Non-pigmented ciliary epithelial cell (primary cell): Measurements from ENCODE around the gene VWA2.

ENCODE experiments used
- DNase-seq: peaks from one replicate; pipeline ENCODE4 v3.0.0-alpha.2; 2010; ENCODE audit warnings: low read depth

The VWA2 gene

DNA sequence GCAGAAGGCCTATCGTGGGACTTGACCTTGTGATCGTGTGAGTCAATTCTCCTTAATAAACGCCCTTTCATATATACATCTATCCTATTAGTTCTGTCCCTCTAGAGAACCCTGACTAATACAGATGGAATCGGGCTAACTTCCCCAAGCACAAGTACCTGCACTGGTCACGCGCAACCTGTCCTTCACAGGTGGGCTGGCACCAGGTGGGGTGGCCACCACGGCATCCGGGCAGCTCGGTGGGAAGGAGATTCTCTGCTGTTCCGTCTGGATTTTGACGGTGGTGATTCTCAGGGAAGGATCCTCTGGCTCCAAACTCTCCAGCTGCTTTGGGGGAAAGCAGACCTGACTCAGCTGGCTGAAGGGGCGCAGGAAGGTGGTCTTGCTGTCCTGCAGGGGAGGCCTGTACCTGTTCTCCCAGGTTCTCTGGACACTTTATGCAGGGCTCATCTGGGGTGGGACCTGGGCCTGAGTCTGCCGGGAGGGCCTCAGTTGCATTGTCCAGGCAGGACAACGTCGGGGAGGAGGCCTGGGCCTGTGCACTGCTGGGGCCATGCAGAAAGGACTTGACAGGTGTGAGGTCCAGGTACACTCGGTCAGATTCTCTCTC lies 61.1 kb downstream of the VWA2 start:
- no peak for DNase-seq

DNA sequence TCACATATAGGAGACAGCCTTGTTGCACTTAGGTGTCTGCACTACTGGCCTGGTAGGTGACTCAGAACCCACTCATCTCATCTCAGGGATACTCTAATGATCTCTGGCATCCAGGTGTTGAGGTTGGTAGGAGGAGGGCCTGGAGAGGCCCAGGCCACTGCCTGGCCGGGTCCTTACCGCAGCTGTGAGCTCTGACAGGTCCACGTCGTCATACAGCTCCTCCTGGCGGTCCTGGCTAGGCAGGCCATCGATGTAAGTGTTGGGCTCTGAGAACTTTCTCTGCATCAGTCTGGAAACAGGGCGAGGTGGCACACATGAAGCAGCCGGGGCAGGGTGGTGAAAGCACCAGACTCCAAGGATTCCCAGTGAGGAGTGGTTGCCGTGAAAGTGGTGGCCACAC lies 62.1 kb downstream of the VWA2 start:
- DNase-seq, result no peak

DNA sequence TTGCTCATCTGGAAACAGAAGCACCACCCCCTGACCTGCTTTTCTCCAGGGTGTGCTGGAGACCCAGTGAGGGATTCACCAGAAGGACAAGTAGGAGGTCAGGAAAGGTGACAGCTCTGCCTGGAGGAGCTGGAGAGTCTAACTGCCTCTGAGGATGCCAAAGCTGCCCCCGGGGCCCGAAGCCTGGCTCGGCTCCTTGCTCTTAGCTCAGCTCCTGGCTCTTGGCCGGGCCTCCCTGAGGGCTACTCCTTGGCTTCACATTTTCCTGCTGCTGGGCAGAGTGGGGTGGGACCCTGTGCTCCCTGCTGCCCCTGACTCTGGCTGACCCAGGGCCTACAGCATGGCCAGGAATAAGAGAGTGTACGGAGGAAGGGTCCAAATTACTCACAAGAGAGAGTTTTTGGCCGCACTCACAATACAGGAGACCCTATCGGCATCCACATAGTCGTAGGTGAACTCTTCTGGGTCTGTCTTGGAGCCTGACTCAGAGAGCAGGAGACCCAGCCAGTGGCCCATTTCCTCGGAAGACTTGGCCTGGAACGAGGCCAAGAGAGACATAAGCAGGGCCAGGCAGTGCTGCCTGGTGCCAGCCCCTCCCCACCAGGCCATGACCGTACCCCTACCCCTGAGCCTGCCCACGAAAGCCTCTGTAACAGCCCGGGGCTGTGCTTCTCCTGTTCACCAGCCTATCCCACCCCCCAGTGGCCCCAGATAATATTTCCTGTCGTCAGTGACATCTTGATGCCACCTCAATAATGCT lies 63.1 kb downstream of the VWA2 start:
- no peak for DNase-seq

DNA sequence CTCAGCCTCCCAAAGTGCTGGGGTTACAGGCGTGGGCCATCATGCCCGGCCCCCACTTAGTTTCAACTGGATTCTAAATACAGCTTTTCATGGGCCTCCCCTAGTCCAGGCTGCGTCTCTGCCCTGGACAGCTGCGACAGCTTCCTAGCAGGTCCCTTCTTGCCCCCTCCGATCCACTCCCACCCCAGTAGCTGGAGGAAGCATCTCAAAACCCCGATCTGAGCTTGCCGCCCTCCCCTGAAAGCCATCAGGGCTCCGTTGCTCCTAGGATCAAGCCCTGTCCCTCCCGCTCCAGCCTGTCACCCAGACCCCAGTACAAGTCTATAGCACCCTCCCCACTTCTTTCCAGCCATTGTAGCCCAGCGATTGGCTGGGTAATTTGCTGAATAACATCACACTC lies 64.5 kb downstream of the VWA2 start:
- no peak for DNase-seq

DNA sequence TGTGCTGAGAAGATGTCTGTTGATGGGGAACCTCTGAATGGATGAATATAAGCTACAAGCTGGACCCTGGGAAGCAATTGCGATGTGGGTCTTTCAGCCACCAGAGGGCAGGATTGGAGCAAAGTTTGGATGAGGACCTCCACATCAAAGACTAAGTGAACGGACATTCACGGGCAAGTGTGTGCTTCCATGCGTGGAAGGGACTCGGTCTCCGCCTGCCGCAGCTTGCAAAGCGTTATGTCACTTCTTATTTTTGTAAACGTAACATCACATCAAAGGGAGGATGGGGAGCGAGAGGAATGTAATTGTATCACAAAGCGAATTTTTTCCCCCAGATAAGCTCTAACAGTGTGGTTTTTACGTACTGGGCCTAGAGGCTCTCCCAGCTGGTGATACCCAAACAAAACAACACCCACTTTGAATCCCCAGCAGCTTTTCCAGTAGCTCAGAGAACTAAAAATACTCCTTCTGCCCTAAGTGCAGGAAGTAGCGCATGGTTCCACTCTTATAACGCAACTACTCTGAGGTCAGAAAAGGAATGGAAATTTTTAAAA lies 65.0 kb downstream of the VWA2 start:
- peak; percentile 89 for DNase-seq

DNA sequence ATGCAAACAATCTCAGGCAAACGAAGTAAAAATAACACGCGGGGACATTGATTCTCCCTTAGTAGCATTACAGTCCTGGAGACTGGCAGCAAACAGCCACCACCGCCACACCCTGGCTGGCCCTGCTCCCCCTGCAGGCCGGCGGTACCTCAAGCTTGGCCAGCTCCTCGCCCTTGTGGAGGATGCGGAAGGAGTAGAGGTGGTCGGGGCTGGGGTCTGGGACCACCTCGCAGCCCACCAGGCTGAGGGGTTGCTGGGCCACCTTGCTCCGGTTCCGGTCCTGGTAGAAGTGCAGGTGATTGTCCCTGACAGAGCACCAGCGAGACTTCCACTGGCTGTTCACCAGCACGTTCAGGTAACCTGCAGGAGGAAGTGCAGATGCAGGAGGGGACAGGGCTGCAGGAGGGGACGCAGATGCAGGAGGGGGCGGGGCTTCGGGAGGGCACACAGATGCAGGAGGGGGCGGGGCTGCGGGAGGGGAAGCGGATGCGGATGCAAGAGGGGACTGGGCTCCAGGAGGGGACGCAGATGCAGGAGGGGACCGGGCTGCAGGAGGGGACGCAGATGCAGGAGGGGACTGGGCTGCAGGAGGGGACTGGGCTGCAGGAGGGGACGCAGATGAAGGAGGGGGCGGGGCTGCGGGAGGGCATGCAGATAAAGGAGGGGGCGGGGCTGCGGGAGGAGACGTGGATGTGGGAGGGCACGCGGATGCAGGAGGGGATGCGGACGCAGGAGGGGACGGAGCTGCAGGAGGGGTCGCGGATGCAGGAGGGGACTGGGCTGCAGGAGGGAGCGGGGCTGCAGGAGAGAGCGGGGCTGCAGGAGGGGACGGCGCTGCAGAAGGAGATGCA lies 65.7 kb downstream of the VWA2 start:
- DNase-seq, result no peak

DNA sequence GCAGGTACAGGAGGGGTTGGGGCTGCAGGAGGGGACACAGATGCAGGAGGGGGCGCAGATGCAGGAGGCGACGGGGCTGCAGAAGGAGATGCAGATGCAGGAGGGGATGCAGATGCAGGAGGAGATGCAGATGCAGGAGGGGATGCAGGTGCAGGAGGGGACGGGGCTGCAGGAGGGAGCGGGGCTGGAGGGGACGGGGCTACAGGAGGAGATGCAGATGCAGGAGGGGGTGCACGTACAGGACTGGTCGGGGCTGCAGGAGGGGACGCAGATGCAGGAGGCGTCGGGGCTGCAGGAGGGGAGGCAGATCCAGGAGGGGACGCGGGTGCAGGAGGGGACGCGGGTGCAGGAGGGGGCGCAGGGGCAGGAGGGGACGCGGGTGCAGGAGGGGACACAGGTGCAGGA lies 66.5 kb downstream of the VWA2 start:
- DNase-seq, result no peak

DNA sequence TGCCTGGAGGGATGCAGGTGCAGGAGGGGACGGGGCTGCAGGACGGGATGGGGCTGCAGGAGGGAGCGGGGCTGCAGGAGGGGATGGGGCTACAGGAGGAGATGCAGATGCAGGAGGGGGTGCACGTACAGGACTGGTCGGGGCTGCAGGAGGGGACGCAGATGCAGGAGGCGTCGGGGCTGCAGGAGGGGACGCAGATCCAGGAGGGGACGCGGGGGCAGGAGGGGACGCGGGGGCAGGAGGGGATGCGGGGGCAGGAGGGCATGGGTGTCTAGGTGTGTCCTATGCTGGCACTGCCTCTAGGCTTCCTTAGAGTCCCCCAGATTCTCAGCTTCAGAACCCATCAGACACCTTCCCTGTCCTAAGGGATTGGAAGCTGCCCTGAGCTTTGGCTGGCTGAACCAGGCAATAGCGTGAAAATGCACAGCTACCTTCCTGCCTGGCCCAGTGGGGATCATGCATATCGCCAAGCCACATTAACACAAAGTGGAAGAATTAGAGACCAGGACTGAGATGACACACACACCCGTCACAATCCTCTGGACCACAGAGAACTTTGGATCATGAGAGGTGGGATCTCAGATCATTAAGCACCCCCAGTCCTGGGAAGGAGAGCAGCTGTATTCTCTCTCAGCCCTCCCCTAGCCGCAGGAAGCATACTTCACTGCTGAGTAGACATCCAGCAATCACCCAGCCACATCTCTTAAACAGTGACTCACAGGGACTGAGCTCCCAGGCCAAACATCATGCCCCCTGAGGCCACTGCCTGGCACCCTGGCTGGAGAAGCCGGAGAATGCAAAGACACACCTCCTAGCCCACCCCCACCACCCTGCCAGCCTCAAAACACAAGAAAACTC lies 67.3 kb downstream of the VWA2 start:
- peak; percentile 86 for DNase-seq

DNA sequence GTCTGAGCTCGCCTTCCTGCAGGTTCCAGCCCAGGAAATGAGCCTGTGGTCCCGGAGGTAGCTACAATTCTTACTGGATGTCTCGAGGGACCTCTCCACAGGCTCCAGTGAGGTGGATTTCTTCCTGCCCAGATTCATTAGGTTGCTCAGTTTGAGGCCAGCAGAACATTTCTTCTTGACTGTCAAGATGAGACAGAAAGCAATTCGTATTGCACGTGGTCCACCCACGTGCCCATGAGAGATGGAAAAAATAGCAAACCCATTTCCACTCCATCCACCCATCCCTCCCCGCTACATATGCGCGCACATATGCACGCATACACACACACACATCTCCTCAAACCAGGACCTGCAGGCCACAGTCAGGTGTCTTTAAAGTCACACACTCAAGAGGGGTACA lies 68.7 kb downstream of the VWA2 start:
- DNase-seq, result no peak

DNA sequence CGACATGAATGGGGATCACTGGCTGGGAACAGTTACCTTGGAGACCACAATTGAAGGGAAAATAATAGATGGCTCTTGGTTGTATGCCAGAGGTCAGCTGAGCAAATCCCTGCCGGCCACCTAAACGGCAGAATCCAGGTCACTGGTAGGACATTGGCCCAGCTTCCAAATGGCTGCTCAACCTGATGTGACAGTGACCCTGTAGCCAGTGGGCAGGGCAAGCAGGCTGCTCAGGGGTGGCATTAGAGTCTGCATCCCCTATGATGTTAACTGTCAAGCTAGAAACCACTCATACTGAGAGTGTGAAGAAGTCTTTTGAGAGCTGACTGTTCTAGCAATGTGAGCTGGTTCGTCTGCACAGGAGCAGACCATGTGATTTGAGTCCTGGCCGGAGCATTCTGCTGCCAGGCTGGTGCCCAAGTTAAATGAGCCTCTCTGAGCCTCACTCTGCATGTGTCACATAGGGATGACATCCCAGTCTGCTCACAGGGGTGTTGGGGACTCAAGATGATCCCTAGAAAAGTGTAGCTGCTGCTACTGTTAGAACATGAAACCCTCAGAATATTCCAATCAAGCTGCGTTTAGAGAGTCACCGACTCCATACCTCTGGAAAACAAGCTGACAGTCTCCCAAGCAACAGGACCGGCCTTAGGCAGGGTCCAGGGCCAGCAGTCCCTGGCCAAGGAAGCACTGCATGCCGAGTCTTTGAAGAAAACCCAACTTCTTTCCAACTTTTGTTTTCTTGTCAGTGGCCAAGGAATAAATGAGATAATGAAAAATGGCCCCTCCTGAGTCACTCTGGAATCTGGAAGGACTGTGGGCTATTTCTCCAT lies 69.7 kb downstream of the VWA2 start:
- no peak for DNase-seq

DNA sequence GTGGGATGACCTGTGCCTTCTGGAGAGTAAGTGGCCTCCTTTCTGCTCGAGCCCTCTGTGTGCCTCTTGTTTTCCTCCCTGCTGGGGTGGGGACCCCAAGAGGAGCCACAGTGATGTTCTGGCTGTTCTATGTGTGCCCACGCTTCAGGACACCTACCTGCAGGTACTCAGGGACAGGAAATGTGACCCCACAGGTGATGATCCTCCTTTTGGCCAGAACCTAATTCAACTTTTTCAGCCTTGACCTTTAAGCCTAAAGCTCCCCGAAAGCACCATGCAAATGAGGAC lies 70.3 kb downstream of the VWA2 start:
- DNase-seq, result no peak

DNA sequence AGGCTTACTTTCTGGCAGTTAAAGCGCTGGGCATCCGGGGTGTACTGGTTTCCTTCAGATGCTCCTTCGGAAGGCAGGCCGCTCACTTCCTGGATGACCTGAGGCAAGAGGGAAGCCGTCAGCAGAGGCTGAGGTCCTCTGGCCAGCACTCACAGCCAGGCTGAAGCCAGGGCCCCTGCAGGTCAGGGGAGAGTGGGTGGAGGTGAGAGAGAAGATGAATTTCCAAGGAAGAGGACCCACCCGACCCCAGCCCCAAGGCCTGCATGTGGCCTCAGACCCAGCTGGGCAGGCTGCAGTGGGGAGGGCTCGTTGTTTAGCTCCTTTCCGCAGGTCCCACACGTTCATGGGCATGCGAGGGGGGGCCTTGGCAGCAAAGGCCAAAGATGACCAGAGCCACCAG lies 71.3 kb downstream of the VWA2 start:
- DNase-seq, result no peak

DNA sequence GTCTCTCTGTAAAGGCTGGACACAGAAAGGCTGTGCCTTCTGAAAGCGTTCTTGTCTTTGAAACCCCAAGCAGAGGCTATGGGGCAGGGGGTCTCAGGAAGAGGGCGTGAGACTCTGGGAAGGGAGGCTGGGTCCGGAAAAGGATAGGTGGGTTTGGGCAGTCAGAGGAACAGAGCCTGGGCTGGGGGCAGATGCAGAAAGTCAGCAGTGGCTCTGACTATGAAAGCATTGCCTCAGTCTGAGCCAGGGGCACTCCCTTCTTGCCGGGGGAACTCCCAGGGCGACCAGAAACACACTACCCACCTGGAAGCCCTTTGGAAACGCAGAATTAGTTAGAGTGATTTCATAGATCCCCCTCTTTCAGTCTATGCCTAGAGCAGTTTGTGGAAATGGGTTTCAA lies 72.0 kb downstream of the VWA2 start:
- no peak for DNase-seq

DNA sequence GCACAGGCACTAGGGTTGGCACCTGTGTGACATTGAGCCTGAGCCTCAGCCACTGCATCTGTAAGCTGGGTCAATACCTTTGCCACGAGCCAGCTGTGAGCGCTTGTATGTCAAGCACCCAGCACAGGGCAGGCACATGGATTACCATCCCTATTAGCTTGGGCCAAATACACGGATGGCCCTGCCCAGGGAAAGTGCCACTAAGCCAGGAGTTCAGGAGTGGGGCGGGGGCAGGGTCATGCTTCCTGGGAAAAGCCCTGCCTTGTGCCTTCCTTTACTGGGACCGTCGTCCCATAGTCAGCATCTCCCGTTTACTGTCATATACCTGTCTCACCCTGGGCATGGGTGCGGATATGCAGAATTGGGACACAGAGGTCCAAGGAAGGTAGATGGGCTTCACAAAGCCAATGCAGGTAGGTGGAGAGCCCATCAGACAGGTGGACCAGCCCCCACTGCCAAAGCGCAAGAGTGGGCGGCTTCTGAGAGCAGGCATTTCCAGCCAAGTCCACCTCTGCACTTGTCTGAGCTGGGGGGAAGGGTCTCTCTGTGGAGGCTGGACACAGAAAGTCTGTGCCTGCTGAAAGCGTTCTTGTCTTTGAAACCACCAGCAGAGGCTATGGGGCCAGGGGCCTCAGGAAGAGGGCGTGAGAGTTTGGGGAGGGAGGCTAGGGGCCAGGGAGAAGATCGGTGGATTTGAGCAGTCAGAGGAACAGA lies 72.6 kb downstream of the VWA2 start:
- no peak for DNase-seq

DNA sequence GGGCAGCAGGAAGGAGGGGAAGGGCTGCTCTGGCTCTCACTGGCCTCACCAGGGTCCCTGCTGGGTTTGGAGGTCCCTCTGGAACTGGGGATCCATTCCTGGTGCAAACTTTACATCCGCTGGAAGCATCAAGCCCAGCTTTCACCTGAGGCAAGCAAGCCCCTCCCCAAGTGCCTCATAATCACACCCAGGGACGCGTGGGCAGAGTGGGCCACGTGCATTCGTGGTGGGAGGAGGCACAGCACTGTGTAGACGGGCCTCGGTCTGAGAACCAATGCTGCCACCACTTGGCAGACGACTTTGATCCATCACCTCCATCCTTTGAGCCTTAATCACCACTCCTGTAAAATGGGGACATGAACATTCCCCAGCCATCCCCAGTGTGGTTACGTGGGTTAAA lies 74.1 kb downstream of the VWA2 start:
- DNase-seq, result no peak

DNA sequence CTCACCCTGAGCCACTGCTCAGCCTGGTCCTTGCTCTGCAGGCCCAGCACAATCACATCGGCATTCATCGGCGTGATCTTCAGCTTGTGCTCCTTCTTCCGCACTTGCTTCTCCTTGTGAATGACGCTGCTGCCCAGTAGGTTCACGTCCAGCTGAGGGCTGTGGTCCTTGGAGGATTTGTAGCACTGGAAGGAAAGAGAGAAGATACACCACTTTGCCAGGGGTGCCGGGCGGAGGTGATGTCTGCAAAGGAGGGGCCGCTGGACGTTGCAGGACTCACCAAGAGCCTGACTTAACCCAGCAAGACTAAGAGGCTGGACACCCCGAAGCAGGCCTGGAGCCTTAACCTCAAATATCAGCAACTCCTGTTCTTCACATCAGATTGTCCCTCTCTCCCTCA lies 74.8 kb downstream of the VWA2 start:
- DNase-seq, result no peak

DNA sequence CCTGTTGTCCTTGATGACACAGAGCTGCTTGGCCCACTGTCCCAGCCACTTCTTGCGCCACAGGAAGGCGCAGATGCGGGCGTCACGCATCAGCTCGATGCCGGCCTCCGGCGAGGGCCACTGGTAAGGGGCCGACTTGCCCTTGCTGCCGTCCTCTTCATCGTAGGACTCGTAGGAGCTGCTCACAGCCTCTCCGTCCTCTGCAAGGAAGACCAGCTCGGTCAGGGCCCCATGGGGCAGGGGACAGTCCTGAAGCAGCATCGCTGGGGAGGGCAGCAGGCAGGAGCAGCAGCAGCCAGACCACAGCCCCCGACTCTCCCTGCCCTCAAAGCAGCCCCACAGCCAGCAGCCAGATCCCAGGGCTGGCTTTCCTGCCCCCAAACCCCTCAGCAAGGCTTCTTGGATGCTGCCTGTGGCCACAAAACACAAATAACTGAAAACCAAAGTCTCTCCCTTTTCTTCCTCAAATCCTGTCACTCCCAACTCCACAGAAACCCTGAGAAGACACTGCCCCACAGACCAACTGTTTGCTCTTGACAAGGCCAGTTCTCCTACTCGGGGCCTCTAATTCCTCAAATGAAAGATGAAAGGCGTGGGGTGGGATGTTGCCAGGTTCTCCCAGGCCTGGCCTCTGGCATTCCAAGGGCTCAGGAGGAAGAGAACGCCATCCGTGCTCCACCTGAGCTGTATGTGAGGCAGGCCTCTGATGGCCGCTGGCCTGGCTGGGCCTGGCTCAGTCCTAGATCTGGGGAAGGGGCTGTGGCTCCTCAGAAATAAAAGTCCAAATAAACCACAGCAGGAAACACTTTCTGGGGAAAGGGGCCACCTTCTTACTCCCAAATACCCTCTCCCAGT lies 76.7 kb downstream of the VWA2 start:
- no peak for DNase-seq

DNA sequence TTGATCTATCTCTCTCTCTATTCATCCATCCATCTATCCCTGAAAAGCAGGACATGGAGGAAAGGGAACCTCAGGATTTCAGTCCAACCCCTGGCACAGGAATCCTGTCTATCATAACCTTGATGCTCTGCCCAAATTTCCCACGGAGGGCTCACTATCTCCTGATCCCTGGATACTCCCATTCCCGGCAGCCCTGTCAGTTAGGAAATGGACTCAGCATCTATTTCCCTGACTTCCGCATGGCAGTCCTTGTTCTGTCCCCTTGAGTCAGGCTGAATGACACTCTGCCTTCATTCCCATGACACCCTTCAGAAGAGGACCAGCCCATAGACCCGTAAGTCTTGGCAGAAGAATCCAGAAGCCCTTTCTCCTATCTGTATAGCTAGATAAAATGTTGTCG lies 77.7 kb downstream of the VWA2 start:
- DNase-seq, result no peak

DNA sequence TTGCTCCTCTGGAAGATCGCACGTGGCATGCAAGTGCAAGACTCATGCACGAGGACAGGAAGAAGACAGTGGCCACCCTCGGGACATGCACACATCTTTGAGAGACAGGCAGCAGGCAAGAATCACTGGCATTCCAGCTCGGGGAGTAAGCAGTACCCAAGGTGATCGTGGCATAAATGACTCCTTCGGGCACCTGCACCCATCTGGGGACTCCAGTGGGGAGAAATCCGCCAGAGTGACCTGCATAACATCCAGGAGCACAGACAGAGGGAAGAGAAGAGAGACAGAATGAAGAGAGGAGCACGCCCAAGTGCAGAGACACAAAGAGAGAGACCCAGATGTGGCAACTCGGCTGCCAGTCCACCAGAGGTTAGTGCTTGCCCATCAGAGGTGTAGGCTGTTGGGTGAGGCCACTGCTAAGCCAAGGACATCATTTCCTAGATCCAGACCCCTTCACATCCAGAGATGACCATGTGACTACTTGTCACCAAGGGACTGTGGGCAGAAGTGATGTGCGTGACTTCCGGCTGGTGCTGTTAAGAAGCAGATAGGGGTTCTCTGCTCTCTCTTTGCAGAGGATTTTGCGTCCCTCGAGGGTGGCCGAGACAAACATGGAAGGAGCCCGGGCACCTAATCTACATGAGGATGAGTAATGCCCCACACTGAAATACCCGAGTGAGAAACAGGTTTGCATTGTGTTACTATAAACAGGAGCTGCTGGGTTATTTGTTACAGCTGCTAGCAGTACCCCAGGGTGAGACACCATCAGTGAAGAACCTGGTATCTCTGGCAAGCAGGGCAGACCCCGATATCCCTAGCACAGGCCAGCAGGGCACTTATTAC lies 80.6 kb downstream of the VWA2 start:
- no peak for DNase-seq
